Glutamatergic neuron (in vitro differentiated cells): ENCODE results near the gene ATP1A2. TPM values are rescaled to one million over a fixed set of nuclear protein-coding genes. Genes with fewer than 3 reads are reported as not detected.
"Not testable (repeated sequence)": the region's sequence is repeated elsewhere in the genome, so short reads cannot be mapped to it uniquely, and the experiment has no call there.

Source experiments
- DNase-seq: peaks from one replicate; pipeline ENCODE4 v3.0.0; 2022
- H3K27ac Mint-ChIP-seq: one replicate; pipeline ENCODE4 v1.8.0; 2020; ENCODE audit warnings: mild to moderate bottlenecking, mixed read lengths, inconsistent platforms; ENCODE audit not compliant: unreplicated experiment
- H3K27me3 Mint-ChIP-seq: one replicate; pipeline ENCODE4 v1.8.0; 2020; ENCODE audit warnings: mild to moderate bottlenecking, moderate library complexity, mixed read lengths, inconsistent platforms; ENCODE audit not compliant: unreplicated experiment
- H3K36me3 Mint-ChIP-seq: one replicate; pipeline ENCODE4 v1.8.0; 2020; ENCODE audit warnings: mild to moderate bottlenecking, mixed read lengths, inconsistent platforms; ENCODE audit not compliant: unreplicated experiment
- H3K4me1 Mint-ChIP-seq: one replicate; pipeline ENCODE4 v1.8.0; 2020; ENCODE audit warnings: mild to moderate bottlenecking, low read depth, mixed read lengths, inconsistent platforms; ENCODE audit not compliant: unreplicated experiment
- H3K4me3 Mint-ChIP-seq: one replicate; pipeline ENCODE4 v1.8.0; 2020; ENCODE audit warnings: mild to moderate bottlenecking, mixed read lengths, inconsistent platforms; ENCODE audit not compliant: unreplicated experiment
- H3K9me3 Mint-ChIP-seq: one replicate; pipeline ENCODE4 v1.8.0; 2020; ENCODE audit warnings: mild to moderate bottlenecking, moderate library complexity, mixed read lengths, inconsistent platforms; ENCODE audit not compliant: unreplicated experiment
- total RNA-seq: library from RNA; stranded (reverse); fragmentation: NEBNext Ultra II Directional; extraction: Animal tissue kit (Norgen Biotek cat#: 25700); gene quantifications from one replicate; pipeline ENCODE4 v1.2.1, GENCODE V29; 2021; ENCODE audit not compliant: unreplicated experiment
- TF ChIP-seq, protein P1 (sequence below): fragments of 200-600 bp; sonication (generic); IDR thresholded peaks from one replicate; pipeline ENCODE4 v1.5.0; 2021; ENCODE audit not compliant: partially characterized antibody, unreplicated experiment

The ATP1A2 gene
- total RNA-seq, 1 donor from 2014 or later = not detected

DNA sequence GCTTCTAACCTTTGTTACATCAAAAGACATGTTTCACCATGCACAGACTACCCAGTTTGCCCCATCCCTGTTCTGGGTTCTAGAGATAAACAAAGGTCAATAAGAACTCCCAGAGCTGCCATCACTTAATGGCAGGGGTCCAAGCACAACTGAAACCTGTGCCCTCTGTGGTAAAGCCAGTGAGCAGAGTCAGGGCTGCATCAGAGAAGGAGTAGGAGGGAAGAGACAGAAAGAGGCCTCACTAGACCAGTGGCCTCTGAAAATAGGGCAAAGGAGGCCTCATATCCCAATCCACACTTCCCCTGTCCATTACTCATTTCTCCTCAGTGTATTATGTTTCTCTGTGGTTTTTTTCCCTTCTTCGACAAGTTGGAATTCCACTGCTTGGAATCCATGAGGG lies 10.2 kb downstream of the ATP1A2 start:
- no peak for DNase-seq
- Mint-ChIP-seq H3K27me3 (peaks cover under 1% of the 10 kb centered on the region), H3K9me3 (no peaks in the 10 kb centered on the region), H3K4me1 (no peaks in the 10 kb centered on the region), H3K36me3 (no peaks in the 10 kb centered on the region), H3K4me3 (no peak overlapping the region), H3K27ac (no peak overlapping the region)
- TF ChIP-seq, protein P1, sequence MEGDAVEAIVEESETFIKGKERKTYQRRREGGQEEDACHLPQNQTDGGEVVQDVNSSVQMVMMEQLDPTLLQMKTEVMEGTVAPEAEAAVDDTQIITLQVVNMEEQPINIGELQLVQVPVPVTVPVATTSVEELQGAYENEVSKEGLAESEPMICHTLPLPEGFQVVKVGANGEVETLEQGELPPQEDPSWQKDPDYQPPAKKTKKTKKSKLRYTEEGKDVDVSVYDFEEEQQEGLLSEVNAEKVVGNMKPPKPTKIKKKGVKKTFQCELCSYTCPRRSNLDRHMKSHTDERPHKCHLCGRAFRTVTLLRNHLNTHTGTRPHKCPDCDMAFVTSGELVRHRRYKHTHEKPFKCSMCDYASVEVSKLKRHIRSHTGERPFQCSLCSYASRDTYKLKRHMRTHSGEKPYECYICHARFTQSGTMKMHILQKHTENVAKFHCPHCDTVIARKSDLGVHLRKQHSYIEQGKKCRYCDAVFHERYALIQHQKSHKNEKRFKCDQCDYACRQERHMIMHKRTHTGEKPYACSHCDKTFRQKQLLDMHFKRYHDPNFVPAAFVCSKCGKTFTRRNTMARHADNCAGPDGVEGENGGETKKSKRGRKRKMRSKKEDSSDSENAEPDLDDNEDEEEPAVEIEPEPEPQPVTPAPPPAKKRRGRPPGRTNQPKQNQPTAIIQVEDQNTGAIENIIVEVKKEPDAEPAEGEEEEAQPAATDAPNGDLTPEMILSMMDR = no peak

DNA sequence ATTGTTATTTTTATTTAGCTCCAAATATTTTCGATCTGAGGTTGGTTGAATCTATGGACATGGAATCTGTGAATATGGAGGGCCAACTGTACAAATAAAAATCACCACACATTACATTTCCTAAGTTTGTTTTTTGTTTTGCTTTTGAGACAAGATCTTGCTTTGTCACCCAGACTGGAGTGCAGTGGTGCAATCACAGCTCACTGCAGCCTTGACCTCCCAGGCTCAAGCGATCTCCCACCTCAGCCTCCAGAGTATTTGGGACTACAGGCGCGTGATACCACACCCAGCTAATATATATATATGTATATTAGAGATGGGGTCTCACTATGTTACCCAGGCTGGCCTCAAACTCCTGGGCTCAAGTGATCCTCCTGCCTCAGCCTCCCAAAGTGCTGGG lies 10.8 kb downstream of the ATP1A2 start:
- not testable (repeated sequence) for H3K27ac Mint-ChIP-seq, H3K4me3 Mint-ChIP-seq, H3K4me1 Mint-ChIP-seq, H3K36me3 Mint-ChIP-seq, H3K27me3 Mint-ChIP-seq, H3K9me3 Mint-ChIP-seq, DNase-seq

DNA sequence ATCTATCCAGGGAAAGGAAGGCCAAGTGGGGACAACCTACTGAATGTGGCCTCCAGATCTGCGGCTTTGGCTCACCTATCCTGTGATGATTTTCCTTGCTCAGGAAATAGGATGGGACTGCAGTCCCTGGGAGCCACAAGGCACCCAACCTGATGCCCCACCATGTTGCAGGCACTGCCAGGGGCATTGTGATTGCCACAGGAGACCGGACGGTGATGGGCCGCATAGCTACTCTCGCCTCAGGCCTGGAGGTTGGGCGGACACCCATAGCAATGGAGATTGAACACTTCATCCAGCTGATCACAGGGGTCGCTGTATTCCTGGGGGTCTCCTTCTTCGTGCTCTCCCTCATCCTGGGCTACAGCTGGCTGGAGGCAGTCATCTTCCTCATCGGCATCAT lies 11.8 kb downstream of the ATP1A2 start:
- DNase-seq = no peak
- Mint-ChIP-seq H3K36me3 (no peaks in the 10 kb centered on the region), H3K9me3 (no peaks in the 10 kb centered on the region), H3K27ac (no peak overlapping the region), H3K4me3 (no peak overlapping the region), H3K4me1 (no peaks in the 10 kb centered on the region), H3K27me3 (peaks cover 2% of the 10 kb centered on the region)
- TF ChIP-seq, protein P1 = no peak

DNA sequence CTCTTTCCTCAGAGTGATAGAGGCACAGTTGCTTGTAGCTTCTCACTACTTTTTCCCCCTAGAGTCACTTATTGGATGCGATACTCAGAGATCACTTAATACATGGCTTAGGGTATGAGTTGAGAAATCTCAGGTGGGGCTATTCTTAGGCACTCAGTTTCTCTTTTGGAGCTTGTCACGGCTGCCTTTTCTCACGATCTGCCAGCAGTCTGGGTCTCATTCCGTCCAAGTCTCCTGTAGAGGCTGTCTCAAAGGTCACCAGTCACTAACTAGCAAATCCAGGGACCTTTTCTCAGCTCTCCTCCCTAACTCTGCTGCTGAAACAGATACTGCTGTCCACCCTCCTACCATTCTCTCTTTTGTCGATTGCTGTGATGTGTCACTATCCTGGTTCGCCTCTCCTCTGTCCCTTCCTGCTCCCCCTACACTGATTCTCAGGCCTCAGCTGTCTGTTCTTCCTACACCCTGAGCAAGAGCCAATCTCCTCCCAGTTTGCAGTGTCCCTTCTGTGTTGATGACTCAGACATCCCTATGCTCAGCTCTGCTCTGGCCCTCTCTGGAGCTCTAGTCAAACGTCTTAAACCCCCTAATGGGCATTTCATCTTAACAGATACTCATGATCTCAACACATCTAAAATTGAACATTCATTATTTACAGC lies 12.4 kb downstream of the ATP1A2 start:
- Mint-ChIP-seq H3K4me3 (no peak overlapping the region), H3K4me1 (no peaks in the 10 kb centered on the region), H3K27me3 (peaks cover 2% of the 10 kb centered on the region), H3K36me3 (no peaks in the 10 kb centered on the region), H3K9me3 (no peaks in the 10 kb centered on the region), H3K27ac (no peak overlapping the region)
- DNase-seq = no peak
- TF ChIP-seq, protein P1 = no peak

DNA sequence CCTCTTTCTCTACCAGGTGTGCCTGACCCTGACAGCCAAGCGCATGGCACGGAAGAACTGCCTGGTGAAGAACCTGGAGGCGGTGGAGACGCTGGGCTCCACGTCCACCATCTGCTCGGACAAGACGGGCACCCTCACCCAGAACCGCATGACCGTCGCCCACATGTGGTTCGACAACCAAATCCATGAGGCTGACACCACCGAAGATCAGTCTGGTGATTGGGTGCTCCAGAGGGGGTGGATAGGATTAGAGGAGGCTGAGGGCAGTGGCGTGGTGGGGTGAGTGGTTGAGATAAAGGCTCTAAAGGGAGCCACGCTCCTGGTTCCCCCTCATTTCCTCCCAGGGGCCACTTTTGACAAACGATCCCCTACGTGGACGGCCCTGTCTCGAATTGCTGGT lies 13.1 kb downstream of the ATP1A2 start:
- H3K36me3 Mint-ChIP-seq = no peaks in the 10 kb centered on the region
- TF ChIP-seq, protein P1 = no peak
- H3K9me3 Mint-ChIP-seq = no peaks in the 10 kb centered on the region
- H3K4me1 Mint-ChIP-seq = no peaks in the 10 kb centered on the region
- H3K27me3 Mint-ChIP-seq = peaks cover 2% of the 10 kb centered on the region
- no peak for DNase-seq
- no peak overlapping the region for H3K27ac Mint-ChIP-seq
- H3K4me3 Mint-ChIP-seq = no peak overlapping the region
